PFSK-1 (cell line): Measurements from ENCODE around the gene IGF2R.

ENCODE experiments used
- FOXP2 ChIP-seq: optimal IDR thresholded peaks from 2 replicates; pipeline ENCODE3; 2011; ENCODE audit warnings: borderline replicate concordance, control low read depth, inconsistent platforms; ENCODE audit not compliant: insufficient read depth; ENCODE audit errors: extremely low read length, extremely low read depth
- POLR2AphosphoS5 ChIP-seq: IDR thresholded peaks from 2 replicates; pipeline ENCODE4 v1.6.1; 2012; ENCODE audit warnings: low read depth, mild to moderate bottlenecking, control low read depth, low read length, moderate library complexity
- REST ChIP-seq, 2 experiments: IDR thresholded peaks; 2 replicates each; pipeline versions ENCODE4 v1.6.1 to v1.8.0; 2011 to 2012; ENCODE audit warnings: low read depth in 2 of 2, low read length in 2 of 2, control low read depth in 1 of 2, inconsistent platforms in 1 of 2, mild to moderate bottlenecking in 1 of 2, moderate library complexity in 1 of 2; ENCODE audit not compliant: insufficient read depth in 1 of 2
- SIN3A ChIP-seq: IDR thresholded peaks from 2 replicates; pipeline ENCODE4 v1.6.1; 2012; ENCODE audit warnings: mild to moderate bottlenecking, low read length, moderate library complexity, borderline replicate concordance; ENCODE audit not compliant: insufficient read depth
- TAF1 ChIP-seq: IDR thresholded peaks from 2 replicates; pipeline ENCODE4 v1.6.1; 2012; ENCODE audit warnings: low read length, control low read depth, borderline replicate concordance; ENCODE audit not compliant: insufficient read depth

Gene IGF2R

GRCh38 chr6:160043784-160044183 is 74.9 kb downstream of the IGF2R start:
- TF ChIP-seq FOXP2 (no peak), POLR2AphosphoS5 (no peak)

DNA sequence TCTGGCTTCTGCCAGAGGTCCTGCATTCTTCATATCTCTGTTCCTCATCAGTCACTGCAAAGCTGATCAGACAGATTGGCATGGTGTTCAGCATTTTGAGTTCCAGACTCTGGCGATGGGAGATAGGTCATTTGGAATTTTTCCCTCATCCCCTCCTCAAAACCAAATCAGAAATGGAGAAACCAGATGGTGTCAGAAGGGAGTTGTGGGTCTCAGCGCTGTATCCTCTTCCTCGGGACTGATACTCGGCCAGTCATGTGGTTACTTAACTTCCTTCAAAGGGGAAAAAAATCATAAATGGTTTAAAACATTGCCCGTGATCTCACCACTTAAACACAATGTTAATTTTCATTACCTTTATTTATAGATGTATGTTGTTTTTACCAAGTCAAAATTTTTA is 75.8 kb downstream of the IGF2R start:
- TF ChIP-seq POLR2AphosphoS5 (no peak), FOXP2 (no peak), TAF1 (no peak), REST (IDR thresholded peaks at IDR 0.05; ENCODE audit: insufficient read depth in 1 of 2, low read depth in 2 of 2, low read length in 2 of 2) (no peak), SIN3A (no peak)

DNA sequence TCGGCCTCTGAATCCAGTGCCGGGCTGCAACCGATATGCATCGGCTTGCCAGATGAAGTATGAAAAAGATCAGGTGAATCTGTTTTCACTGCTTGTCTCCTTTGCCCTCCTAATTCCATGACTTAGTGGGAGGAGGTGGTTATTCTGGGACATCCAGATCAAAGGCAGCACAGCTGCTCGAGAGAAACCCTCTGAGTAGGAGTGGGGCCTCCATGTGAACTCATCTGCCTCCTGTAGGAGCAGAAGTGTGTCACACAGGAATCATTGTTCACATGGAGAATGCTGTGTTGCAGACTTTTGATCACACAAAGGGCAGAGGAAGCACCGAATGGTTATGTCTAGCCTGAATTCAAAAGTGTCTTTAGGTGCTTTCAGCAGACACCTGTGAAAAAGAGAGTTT is 79.6 kb downstream of the IGF2R start:
- no peak for TF ChIP-seq REST (IDR thresholded peaks at IDR 0.05; ENCODE audit: insufficient read depth in 1 of 2, low read depth in 2 of 2, low read length in 2 of 2)
- no peak for TF ChIP-seq POLR2AphosphoS5
- no peak for TF ChIP-seq FOXP2
- TF ChIP-seq TAF1 = no peak
- no peak for TF ChIP-seq SIN3A

GRCh38 chr6:160049346-160049745 is 80.5 kb downstream of the IGF2R start:
- TF ChIP-seq TAF1 (no peak), REST (IDR thresholded peaks at IDR 0.05; ENCODE audit: insufficient read depth in 1 of 2, low read depth in 2 of 2, low read length in 2 of 2) (no peak), FOXP2 (no peak), SIN3A (no peak), POLR2AphosphoS5 (no peak)

DNA sequence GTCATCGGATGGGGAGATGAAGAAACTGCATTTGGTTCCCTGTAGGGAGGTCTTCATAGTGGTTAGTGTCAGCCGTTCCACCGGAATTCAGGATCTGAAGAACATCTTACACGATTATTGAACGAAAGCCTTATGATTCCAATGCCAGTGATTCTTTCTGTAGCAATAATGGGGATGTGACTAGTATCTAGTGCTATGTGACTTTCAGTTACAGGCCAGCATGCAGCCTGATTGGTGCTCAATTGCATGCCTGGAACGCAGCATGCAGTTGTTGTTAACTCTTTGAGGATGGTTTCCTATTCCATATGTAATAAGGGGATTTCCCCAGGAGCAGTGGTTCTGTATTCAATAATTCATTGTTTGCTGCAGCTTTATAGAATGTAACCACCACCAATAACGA is 81.1 kb downstream of the IGF2R start:
- TF ChIP-seq POLR2AphosphoS5 (no peak), SIN3A (no peak), REST (IDR thresholded peaks at IDR 0.05; ENCODE audit: insufficient read depth in 1 of 2, low read depth in 2 of 2, low read length in 2 of 2) (no peak), TAF1 (no peak), FOXP2 (no peak)
